WERI-Rb-1 (cell line): ENCODE measurements around the gene ZNF627.

ENCODE experiments used
- DNase-seq: peaks from one replicate; pipeline ENCODE4 v3.0.0-alpha.2; 2020
- H3K27ac ChIP-seq: fragments of 250-450 bp; sonication (Bioruptor Pico); 2 replicates; pipeline ENCODE4 v1.5.1; 2020; ENCODE audit warnings: mild to moderate bottlenecking, moderate library complexity
- H3K27me3 ChIP-seq: fragments of 250-450 bp; sonication (Bioruptor Pico); 2 replicates; pipeline ENCODE4 v1.5.1; 2021; ENCODE audit warnings: mild to moderate bottlenecking, low read depth, moderate library complexity; ENCODE audit not compliant: insufficient read depth, severe bottlenecking
- H3K36me3 ChIP-seq: fragments of 250-450 bp; sonication (Bioruptor Pico); 2 replicates; pipeline ENCODE4 v1.5.1; 2020; ENCODE audit warnings: mild to moderate bottlenecking, moderate library complexity
- H3K4me3 ChIP-seq: 2 replicates; pipeline ENCODE4 v1.5.1; 2011; ENCODE audit warnings: low read depth, mild to moderate bottlenecking, control low read depth, low read length
- H3K9me3 ChIP-seq: fragments of 250-450 bp; sonication (Bioruptor Pico); 2 replicates; pipeline ENCODE4 v1.5.1; 2021; ENCODE audit warnings: mild to moderate bottlenecking, moderate library complexity; ENCODE audit not compliant: severe bottlenecking
- CTCF ChIP-seq: IDR thresholded peaks from 2 replicates; pipeline ENCODE4 v1.5.1; 2011; ENCODE audit warnings: low read depth, mild to moderate bottlenecking, control low read depth, inconsistent platforms, low read length

ZNF627 gene

GRCh38 chr19:11552666-11553372, 44.5 kb upstream of the ZNF627 start:
- Histone ChIP-seq H3K4me3 (no peak overlapping the region), H3K36me3 (peaks cover 39% of the 10 kb centered on the region), H3K9me3 (no peaks in the 10 kb centered on the region), H3K27ac (no peak overlapping the region), H3K27me3 (no peaks in the 10 kb centered on the region)
- DNase-seq: no peak
- TF ChIP-seq CTCF: no peak

GRCh38 chr19:11554160-11554559, 43.1 kb upstream of the ZNF627 start:
- H3K4me3 ChIP-seq: no peak overlapping the region
- H3K9me3 ChIP-seq: no peaks in the 10 kb centered on the region
- DNase-seq: no peak
- peaks cover 39% of the 10 kb centered on the region for H3K36me3 ChIP-seq
- no peaks in the 10 kb centered on the region for H3K27me3 ChIP-seq
- H3K27ac ChIP-seq: no peak overlapping the region
- no peak for TF ChIP-seq CTCF

GRCh38 chr19:11555246-11555645, 42.0 kb upstream of the ZNF627 start:
- no peaks in the 10 kb centered on the region for H3K27me3 ChIP-seq
- H3K27ac ChIP-seq: no peak overlapping the region
- peaks cover 39% of the 10 kb centered on the region for H3K36me3 ChIP-seq
- no peak overlapping the region for H3K4me3 ChIP-seq
- no peak for TF ChIP-seq CTCF
- H3K9me3 ChIP-seq: no peaks in the 10 kb centered on the region
- no peak for DNase-seq

- no peak overlapping the region for H3K4me3 ChIP-seq
- no peak overlapping the region for H3K27ac ChIP-seq
- TF ChIP-seq CTCF: no peak
These were observed 40.5 kb upstream of the ZNF627 start for GRCh38 chr19:11556634-11557420.

GRCh38 chr19:11558881-11559828, 38.1 kb upstream of the ZNF627 start, which contains the start of gene ELOF1:
TSS of gene ELOF1 (minus strand) at chr19:11559230. CDS start at chr19:11554347, 4,883 bp downstream.
- no peaks in the 10 kb centered on the region for H3K27me3 ChIP-seq
- H3K4me3 ChIP-seq: peak within 1 kb of the TSS; percentile 87
- H3K27ac ChIP-seq: peak within 1 kb of the TSS; percentile 46
- H3K36me3 ChIP-seq: peaks cover 19% of the 10 kb centered on the region
- peak; percentile 29; the same call in 1 of the 2 replicates for TF ChIP-seq CTCF
- DNase-seq: peak; percentile 98
- H3K9me3 ChIP-seq: no peaks in the 10 kb centered on the region

More at GRCh38 chr19:11556634-11557420, 40.5 kb upstream of the ZNF627 start:
- no peaks in the 10 kb centered on the region for H3K9me3 ChIP-seq
- peaks cover 39% of the 10 kb centered on the region for H3K36me3 ChIP-seq
- no peaks in the 10 kb centered on the region for H3K27me3 ChIP-seq
- no peak for DNase-seq
